ENCODE measurements around the gene DBR1. TPM values are rescaled to one million over a fixed set of nuclear protein-coding genes. Genes with fewer than 3 reads are reported as not detected.

DBR1 gene
- total RNA-seq, 1 experiment from 2014 or later: 20.5 TPM

- peak; percentile 93 for DNase-seq (ENCODE audit: low read depth)
Observed at GRCh38 chr3:138124706-138125355, 49.9 kb downstream of the DBR1 start.

- DNase-seq (ENCODE audit: low read depth): no peak
Observed at GRCh38 chr3:138124188-138124587, 50.5 kb downstream of the DBR1 start.

DNA sequence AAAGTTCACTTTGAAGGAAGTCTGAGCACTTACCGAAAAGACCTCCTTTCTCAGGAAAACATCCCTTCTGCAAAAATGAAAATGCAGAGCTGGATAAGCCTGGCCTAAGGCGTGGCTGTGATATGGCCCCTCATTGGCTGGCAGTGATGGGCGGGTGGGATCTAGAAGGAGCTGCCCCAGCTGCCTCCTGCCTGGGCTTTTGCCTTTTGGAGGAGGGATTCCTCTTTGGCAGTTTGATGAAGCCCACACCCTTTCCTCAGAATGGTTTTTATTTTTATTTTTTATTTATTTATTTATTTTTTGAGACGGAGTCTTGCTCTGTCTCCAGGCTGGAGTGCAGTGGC, 55.3 kb downstream of the DBR1 start:
- no peak for DNase-seq (ENCODE audit: low read depth)

- DNase-seq (ENCODE audit: low read depth): peak; percentile 67
Observed at GRCh38 chr3:138118612-138119422, 55.9 kb downstream of the DBR1 start.

DNA sequence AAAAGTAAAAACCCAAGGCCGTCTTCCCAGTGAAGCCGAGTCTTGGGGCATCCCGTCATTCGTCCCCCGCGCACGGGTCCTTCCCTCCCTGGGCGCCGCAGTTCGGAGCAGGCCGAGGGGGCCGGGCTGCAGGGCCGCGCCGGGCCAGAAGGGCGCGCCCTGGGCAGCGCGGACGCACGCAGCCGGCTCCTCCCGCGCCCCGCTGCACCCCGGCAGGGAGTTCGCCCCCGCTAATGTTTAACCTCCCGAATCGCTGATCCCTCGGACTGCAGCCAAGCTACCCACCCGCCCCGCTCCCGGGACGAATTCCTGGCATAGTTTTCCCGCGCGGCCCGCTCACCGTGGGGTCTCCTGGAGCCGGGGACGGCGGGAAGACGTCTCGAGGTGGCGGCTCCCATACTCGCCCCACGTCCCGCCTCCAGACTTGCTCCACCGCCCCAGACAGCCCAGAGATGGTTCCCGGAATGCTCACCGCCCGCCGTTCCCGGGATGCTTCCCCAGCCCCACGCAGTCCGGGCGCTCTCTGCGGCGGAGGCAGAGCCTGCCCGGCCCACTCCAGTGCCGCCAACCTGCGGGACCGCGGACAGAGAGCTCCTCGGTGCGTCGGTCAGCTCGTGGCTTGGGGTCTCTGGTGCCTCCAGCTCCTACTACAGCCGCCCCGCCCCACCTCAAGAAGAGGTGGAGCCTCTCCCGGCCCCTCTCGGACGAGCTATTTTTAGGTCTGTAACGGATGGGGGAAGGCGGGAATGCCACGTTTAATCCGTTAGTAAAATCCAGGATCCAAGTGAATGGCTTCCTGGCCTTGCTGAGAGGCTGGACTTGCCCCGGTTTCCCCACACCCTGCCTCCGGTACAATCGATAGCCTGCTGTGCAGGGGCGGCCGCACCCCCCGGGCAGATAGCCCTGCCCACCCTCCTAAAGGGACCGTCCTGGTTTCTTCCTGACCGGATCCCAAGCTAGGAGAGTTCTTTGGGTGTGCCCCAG, 59.4 kb downstream of the DBR1 start, which contains the start of gene DZIP1L:
Gene DZIP1L, minus strand, starts transcription at position 621 of the 984 bp plus-strand sequence. CDS start 11,637 bp downstream, outside the sequence.
- peak; percentile 72 for DNase-seq (ENCODE audit: low read depth)

- peak; percentile 35 for DNase-seq (ENCODE audit: low read depth)
Observed at GRCh38 chr3:138114431-138114918, 60.2 kb downstream of the DBR1 start.

DNA sequence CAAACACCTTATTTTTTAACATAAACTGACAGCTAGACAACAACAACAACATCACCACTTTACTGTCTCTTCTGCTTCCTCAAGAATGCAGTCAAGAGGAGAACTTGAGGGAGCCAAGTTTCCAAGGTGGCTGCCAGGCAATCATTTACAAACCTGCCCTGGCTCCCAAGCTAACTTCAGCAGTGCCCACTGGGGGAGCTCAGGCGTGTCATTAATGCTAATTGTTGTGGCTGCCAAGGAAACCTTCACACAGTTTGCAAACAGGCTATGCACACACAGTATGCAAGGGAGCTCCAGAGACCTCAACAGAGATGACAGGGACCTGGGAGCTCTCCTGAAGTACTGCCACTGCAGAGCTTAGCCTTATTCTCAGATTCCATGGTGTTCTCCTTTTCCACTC, 61.4 kb downstream of the DBR1 start:
- DNase-seq (ENCODE audit: low read depth): no peak

- no peak for DNase-seq (ENCODE audit: low read depth)
Observed at GRCh38 chr3:138112362-138112761, 62.4 kb downstream of the DBR1 start.

Other genes with a start within 250 kb of the DBR1 start
- gene CLDN18, start 164.8 kb downstream of the DBR1 start, total RNA-seq (2014; rRNA removed): 0.06 TPM in 1 of 2 replicates, not detected in the other
- gene DZIP1L, start 59.3 kb downstream of the DBR1 start, total RNA-seq (2014; rRNA removed): 18.3 and 18.9 TPM in 2 replicates
- not detected in 2 replicates for gene A4GNT, start 42.5 kb downstream of the DBR1 start, total RNA-seq (2014; rRNA removed)
- gene ARMC8, start 12.4 kb upstream of the DBR1 start, total RNA-seq (2014; rRNA removed): 74.2 and 85.4 TPM in 2 replicates
- not detected in 2 replicates for gene NME9, start 154.9 kb upstream of the DBR1 start, total RNA-seq (2014; rRNA removed)
- gene MRAS, start 173.7 kb upstream of the DBR1 start, total RNA-seq (2014; rRNA removed): 40.8 and 58.8 TPM in 2 replicates

Data from LHCN-M2 (cell line).